Measurements from ENCODE around the gene GET4. TPM values are rescaled to one million over a fixed set of nuclear protein-coding genes. Genes with fewer than 3 reads are reported as not detected.

Gene GET4
- total and polyA plus RNA-seq, 12 donors = 38.3 to 190 (median 69.4) TPM

- Histone ChIP-seq H3K4me3 (peak overlapping the region in 1 of 4 donors; percentile 48), H3K27me3 (no peaks in the 10 kb centered on the region), H3K27ac (peak overlapping the region; percentile 73 to 90 (median 83)), H3K36me3 (replicated peaks in 1 of 2) (no peaks in the 10 kb centered on the region), H3K9me3 (replicated peaks in 1 of 3) (no peaks in the 10 kb centered on the region), H3K4me1 (replicated peaks in 1 of 2) (peaks cover 17 to 48% of the 10 kb centered on the region in 2 donors)
- DNase-seq = peak in 6 of 7 donors; percentile 53 to 78 (median 67)
- intact Hi-C loops (cut with DNase I) = loop anchor here in 1 of 2 donors (5.0 kb wide), 1 partner anchor 36 kb away; no protein-coding TSS in a partner anchor
- TF ChIP-seq POLR2A (IDR thresholded peaks at IDR 0.05) = peak in 1 of 2 donors; percentile 80
- TF ChIP-seq CTCF (IDR thresholded peaks at IDR 0.05) = no peak
- 8 to 13% (median 12%) methylated on average over 7 of the region's 7 CpGs for WGBS, 4 donors
Observed at GRCh38 chr7:831596-832166, 44.7 kb upstream of the GET4 start.

- peaks cover 17 to 48% of the 10 kb centered on the region in 2 donors for H3K4me1 ChIP-seq (replicated peaks in 1 of 2)
- peak within 1 kb of the TSS in 1 of 4 donors; percentile 48 for H3K4me3 ChIP-seq
- H3K36me3 ChIP-seq (replicated peaks in 1 of 2) = peaks cover 0 to under 1% of the 10 kb centered on the region in 2 donors
- WGBS, 4 donors = 61 to 65% (median 64%) methylated on average over 24 of the region's 24 CpGs
- H3K9me3 ChIP-seq (replicated peaks in 1 of 3) = no peaks in the 10 kb centered on the region
- DNase-seq = peak in 6 of 7 donors; percentile 29 to 75 (median 44)
- TF ChIP-seq CTCF (IDR thresholded peaks at IDR 0.05) (no peak), POLR2A (IDR thresholded peaks at IDR 0.05) (no peak)
- intact Hi-C loops (cut with DNase I) = loop anchor here in 1 of 2 donors (5.0 kb wide), 1 partner anchor 35 kb away; no protein-coding TSS in a partner anchor
- no peaks in the 10 kb centered on the region for H3K27me3 ChIP-seq
- peak within 1 kb of the TSS; percentile 73 to 90 (median 83) for H3K27ac ChIP-seq
Observed at GRCh38 chr7:832167-832967, 44.0 kb upstream of the GET4 start, which contains the start of gene SUN1. Gene SUN1 (plus strand): TSS chr7:832476. CDS start chr7:832525, 49 bp downstream.

- Histone ChIP-seq H3K36me3 (replicated peaks in 1 of 2) (peaks cover 0 to 6% of the 10 kb centered on the region in 2 donors), H3K4me3 (no peak overlapping the region), H3K27ac (peak overlapping the region in 3 of 5 donors; percentile 83 to 90 (median 90)), H3K27me3 (no peaks in the 10 kb centered on the region), H3K4me1 (replicated peaks in 1 of 2) (peaks cover 17 to 48% of the 10 kb centered on the region in 2 donors), H3K9me3 (replicated peaks in 1 of 3) (no peaks in the 10 kb centered on the region)
- intact Hi-C loops (cut with DNase I) = loop anchor here in 1 of 2 donors (5.0 kb wide), 1 partner anchor 34 kb away; no protein-coding TSS in a partner anchor
- WGBS, 4 donors = 89 to 96% (median 90%) methylated on average over 15 of the region's 15 CpGs
- TF ChIP-seq CTCF (IDR thresholded peaks at IDR 0.05) (no peak), POLR2A (IDR thresholded peaks at IDR 0.05) (no peak)
- DNase-seq = no peak
Observed at GRCh38 chr7:832968-833424, 43.4 kb upstream of the GET4 start.

All from adrenal gland (tissue), 12 donors.